Cortex of kidney (tissue), 1 donor: ENCODE measurements around the gene GOLGA6L7.
"Not testable (repeated sequence)": the region's sequence is repeated elsewhere in the genome, so short reads cannot be mapped to it uniquely, and the experiment has no call there.

Source experiments
- DNase-seq: peaks from one replicate; lab custom pipeline; 2025; lab: John Stamatoyannopoulos, UW

Gene GOLGA6L7

GRCh38 chr15:28884151-28884940 is 35.9 kb upstream of the GOLGA6L7 start:
- DNase-seq: no peak

- no peak for DNase-seq
These were observed 33.2 kb upstream of the GOLGA6L7 start for GRCh38 chr15:28881600-28881999.

GRCh38 chr15:28881170-28881569 is 32.7 kb upstream of the GOLGA6L7 start:
- DNase-seq: no peak

- DNase-seq: no peak
These were observed 32.2 kb upstream of the GOLGA6L7 start for GRCh38 chr15:28880680-28881079.

- no peak for DNase-seq
These were observed 31.1 kb upstream of the GOLGA6L7 start for GRCh38 chr15:28879551-28879950.

- no peak for DNase-seq
These were observed 29.8 kb upstream of the GOLGA6L7 start for GRCh38 chr15:28878209-28878608.

GRCh38 chr15:28876845-28877185 is 28.4 kb upstream of the GOLGA6L7 start:
- no peak for DNase-seq

- DNase-seq: no peak
These were observed 27.8 kb upstream of the GOLGA6L7 start for GRCh38 chr15:28876131-28876844.

GRCh38 chr15:28875461-28876000 is 27.1 kb upstream of the GOLGA6L7 start:
- DNase-seq: no peak

- no peak for DNase-seq
These were observed 25.2 kb upstream of the GOLGA6L7 start for GRCh38 chr15:28873585-28874190.

GRCh38 chr15:28873006-28873405 is 24.6 kb upstream of the GOLGA6L7 start:
- DNase-seq: no peak

GRCh38 chr15:28871168-28871567 is 22.7 kb upstream of the GOLGA6L7 start:
- no peak for DNase-seq

GRCh38 chr15:28868744-28869345 is 20.4 kb upstream of the GOLGA6L7 start:
- no peak for DNase-seq

GRCh38 chr15:28861589-28862293 is 13.3 kb upstream of the GOLGA6L7 start:
- not testable (repeated sequence) for DNase-seq

GRCh38 chr15:28861031-28861534 is 12.6 kb upstream of the GOLGA6L7 start:
- no peak for DNase-seq

- DNase-seq: not testable (repeated sequence)
These were observed 6.1 kb upstream of the GOLGA6L7 start for GRCh38 chr15:28854578-28854977.

- DNase-seq: not testable (repeated sequence)
These were observed 5.2 kb upstream of the GOLGA6L7 start for GRCh38 chr15:28853654-28854053.

GRCh38 chr15:28849766-28850165 is 1.3 kb upstream of the GOLGA6L7 start:
- not testable (repeated sequence) for DNase-seq

- DNase-seq: not testable (repeated sequence)
These were observed 827 bp upstream of the GOLGA6L7 start for GRCh38 chr15:28849271-28849670.

- not testable (repeated sequence) for DNase-seq
These were observed 485 bp downstream of the GOLGA6L7 start for GRCh38 chr15:28847959-28848358.

GRCh38 chr15:28847247-28847646 is 1.2 kb downstream of the GOLGA6L7 start:
- not testable (repeated sequence) for DNase-seq
